ES-I3 (cell line): ENCODE data around the gene HOXB13.

ENCODE experiments used
- H3K36me3 ChIP-seq: 2 replicates; pipeline ENCODE4 v1.6.1; 2013; ENCODE audit warnings: mild to moderate bottlenecking, low read length, control low read depth, moderate library complexity; ENCODE audit not compliant: insufficient read depth
- H3K4me1 ChIP-seq: 2 replicates; pipeline ENCODE4 v1.6.1; 2013; ENCODE audit warnings: mild to moderate bottlenecking, control low read depth, low read length; ENCODE audit not compliant: insufficient read depth
- H3K9ac ChIP-seq: 2 replicates; pipeline ENCODE4 v1.6.1; 2013; ENCODE audit warnings: low read depth, mild to moderate bottlenecking, low read length, moderate library complexity
- H3K9me3 ChIP-seq: 2 replicates; pipeline ENCODE4 v1.6.1; 2013; ENCODE audit warnings: mild to moderate bottlenecking, low read length, moderate library complexity; ENCODE audit not compliant: control insufficient read depth, insufficient read depth

Gene HOXB13

DNA sequence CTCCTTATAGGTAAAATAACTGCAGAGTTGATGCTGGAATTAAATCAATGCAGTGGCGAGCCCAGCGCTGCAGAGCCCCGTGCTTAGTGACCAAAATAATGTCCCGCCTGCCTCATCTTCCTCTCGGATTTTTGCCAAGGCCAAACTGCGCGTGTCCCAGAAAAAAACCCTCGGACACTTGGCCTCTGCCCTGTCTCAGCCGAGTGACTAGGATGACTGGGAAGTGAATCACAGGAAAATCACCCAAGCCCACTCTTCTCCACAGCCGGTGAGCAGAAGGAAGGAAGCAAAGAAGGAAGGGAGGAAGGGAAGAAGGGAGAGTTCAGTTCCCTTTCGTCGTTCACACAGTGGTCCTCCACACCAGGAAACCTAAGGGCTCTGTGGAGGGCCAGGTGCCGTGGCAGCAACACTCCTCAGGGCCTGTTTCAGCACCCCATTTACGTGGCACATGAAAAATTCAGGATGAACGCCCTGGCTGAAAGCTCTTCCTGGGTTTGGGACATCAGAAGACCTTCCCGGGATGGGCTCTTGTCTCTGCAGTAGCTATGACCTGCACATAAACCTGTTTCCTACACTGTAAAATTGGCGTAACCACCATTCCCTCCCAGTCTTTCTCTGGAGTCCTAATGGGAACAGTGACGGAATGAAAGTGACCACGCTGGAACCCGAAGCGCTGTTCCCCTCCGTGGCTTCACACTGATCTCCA lies 25.4 kb upstream of the HOXB13 start:
- no peaks in the 10 kb centered on the region; the same call in 1 of the 2 replicates for H3K4me1 ChIP-seq

DNA sequence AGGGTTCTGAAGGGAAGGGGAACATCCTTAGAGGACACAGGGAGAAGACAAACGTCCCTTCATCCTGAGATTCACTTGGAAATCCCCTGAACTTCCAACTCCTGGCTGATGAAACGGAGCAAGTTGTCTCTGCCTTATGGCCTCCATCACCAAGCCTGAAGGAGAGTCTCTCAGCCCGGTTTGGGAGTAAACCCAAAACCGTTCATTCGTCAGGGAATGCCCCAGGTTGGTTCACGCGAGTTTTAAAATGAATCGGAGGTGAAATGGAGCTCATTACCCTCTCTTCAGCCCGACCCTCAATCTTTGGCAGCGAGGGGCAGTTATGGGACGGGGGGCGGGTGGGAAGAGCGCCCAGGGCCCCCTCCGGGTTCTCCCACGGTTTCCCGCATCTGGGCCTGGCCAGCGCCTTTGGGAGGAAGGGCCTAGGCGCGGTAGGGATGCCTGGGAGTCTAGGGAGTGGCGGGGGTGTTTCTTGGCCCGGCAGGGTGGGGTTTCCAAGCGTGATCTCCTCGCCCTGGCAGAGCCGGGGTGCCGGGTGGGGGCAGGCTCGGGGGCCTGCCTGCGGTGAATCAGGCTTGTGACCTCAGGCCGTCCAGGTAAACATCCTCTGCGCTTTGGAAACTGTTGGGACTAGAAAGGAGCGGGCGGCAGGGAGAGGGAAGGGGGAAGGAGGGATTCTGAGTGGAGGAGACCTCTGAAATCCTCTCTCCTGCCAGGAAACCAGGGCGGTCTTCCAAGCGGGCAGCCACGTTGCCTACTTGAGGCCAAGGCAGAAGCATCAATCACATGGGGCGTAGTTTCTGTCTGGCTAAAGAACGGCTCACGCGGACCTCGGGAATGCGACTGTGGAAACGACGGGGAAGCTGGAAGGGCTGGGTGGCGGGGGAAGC lies 24.1 kb upstream of the HOXB13 start:
- H3K9me3 ChIP-seq, result no peaks in the 10 kb centered on the region
- H3K36me3 ChIP-seq, result no peaks in the 10 kb centered on the region
- peak overlapping the region; percentile 9; the same call in 1 of the 2 replicates for H3K9ac ChIP-seq
- H3K4me1 ChIP-seq, result peaks cover 3% of the 10 kb centered on the region; the same call in 1 of the 2 replicates

More for the DNA sequence above, 25.4 kb upstream of the HOXB13 start:
- Histone ChIP-seq H3K9me3 (no peaks in the 10 kb centered on the region), H3K36me3 (no peaks in the 10 kb centered on the region), H3K9ac (no peak overlapping the region)

DNA sequence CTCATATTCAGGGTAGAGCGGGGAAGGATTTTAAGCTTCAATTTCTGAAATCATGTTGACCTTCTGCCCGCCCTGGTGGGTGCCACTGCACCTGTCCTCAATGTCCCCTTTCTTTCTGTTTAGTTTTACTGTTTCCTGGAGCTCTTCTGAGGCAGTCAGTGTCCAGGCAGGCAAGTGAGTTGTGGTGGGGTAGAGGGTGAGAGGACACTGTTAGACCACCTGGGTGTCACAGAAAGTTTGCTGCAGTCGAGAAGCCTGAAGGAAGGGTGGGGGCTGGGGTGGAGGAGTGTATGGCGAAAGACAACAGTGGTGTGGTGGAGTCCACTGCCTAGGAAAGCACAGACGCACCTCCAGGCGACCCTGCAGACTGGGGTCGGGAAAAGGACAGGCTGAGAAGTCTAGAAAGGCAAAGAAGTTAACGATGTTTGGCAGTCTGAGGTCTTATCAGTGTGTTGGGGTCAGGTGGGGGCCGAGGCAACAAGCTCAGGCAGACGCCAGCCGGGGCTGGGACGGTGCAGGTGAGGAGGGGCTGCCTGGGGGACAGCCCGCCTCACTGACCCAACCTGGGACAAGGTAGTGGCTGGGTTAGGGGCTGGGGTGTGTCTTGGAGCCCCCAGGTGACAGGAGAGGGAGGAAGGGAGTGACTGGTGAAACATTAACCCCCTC lies 23.3 kb upstream of the HOXB13 start:
- H3K9me3 ChIP-seq, result no peaks in the 10 kb centered on the region
- no peaks in the 10 kb centered on the region for H3K36me3 ChIP-seq
- no peak overlapping the region for H3K9ac ChIP-seq
- peaks cover 3% of the 10 kb centered on the region; the same call in 1 of the 2 replicates for H3K4me1 ChIP-seq

DNA sequence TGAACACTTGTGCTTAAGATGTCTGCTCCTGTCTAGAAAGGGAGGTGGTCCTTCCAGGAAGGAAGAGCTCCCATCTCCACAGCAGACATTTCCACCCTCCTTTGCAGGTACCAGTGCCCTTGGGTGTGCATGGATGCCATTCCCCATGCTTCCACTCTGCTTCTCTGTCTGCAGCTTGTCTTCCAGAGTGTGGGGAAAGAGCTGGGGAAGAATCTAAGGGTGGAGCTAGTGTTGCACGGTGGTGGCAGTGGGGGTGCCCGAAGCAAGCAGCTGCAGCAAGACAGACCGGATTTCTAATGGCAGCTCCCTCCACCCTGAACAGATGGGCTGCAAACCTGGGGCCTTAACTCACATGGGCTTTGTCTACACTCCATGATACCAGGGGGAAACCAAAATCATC lies 22.6 kb upstream of the HOXB13 start:
- H3K4me1 ChIP-seq, result peaks cover 6% of the 10 kb centered on the region; the same call in 1 of the 2 replicates
- H3K36me3 ChIP-seq, result no peaks in the 10 kb centered on the region
- H3K9me3 ChIP-seq, result no peaks in the 10 kb centered on the region
- H3K9ac ChIP-seq, result no peak overlapping the region

DNA sequence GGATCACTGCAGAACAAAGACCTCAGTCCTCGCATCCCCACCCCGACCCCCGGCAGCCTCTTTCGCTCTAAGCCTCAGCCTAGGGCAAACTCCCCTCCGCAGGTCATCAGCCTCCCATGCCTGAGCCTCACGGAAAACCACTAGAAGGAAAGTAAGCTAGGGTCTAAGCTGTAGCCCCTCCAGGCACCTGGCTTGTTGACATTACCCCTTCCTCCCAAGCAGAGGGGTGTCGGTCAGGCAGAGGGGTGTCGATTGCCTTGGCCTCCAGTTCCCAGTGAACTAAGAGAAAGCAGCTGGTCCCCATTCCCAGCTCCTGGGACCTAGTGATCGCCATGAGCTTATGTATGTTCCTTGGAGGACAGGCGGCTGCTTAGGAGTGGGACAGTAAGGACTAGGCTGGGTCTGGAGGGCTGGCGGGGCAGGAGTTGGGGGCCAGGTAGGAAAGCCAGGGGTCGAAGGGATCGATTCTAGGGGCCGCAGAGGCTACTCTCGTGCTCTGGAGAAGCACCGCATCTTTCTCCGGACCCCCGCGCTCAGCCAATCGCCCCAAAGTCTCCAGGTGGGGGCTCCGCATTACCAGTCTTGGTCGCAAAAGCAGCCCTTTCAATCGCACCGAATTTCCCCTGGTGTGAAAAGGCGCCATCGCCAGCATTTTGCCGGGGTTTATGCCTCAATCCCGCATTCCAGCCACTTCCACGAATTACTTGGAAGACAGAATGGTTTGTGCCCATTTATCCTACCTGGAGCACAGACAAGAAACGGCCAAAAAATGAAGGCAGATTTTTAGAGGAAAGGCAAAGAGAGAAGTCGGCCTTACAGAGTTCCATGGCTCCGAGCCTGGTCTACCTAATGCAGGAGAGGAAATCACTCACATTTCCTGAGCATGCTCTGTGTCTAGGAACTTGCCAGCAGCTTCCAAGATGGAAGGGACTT lies 21.3 kb upstream of the HOXB13 start:
- Histone ChIP-seq H3K9me3 (no peaks in the 10 kb centered on the region), H3K4me1 (peaks cover 6% of the 10 kb centered on the region; the same call in 1 of the 2 replicates), H3K36me3 (no peaks in the 10 kb centered on the region), H3K9ac (no peak overlapping the region; the same call in 1 of the 2 replicates)

DNA sequence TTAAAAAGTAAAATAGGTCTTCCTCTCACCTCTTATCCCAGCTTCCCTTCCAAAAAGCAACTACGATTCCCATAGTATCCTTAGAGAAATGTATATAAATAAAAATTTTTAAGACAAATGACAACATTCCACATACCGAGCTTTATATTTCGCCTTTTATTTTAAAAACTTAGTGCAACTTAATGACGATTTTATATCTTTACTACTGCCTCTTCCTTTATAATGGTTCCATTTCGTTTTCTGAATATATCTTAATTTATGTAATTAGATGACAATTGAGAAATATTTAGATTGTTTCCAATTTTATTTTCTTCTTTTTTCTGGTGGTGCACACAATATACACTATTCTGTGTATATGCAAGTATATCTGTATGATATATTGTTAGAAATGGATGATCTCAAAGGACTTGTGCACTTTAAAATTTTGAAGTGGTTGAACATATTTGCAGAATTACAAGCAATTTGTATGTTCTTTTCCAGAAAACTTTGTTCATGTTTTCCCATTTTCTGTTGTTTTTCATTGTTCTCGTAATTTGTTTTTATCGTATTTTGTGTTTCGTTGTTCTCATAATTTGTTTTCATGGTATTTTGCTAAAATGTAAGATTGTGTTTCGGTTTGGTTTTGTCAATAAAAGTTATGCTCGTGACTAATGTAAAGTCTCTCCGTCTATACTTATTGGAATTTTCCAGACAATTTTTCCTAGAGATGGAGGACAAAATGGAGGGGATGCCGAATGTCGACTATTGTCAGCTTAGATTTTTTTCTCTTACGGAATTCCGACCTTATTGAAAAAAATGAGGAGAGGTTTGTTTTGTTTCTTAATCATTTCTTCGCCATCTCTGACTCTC lies 20.4 kb upstream of the HOXB13 start:
- Histone ChIP-seq H3K9me3 (no peaks in the 10 kb centered on the region), H3K4me1 (peaks cover 6% of the 10 kb centered on the region; the same call in 1 of the 2 replicates), H3K36me3 (no peaks in the 10 kb centered on the region), H3K9ac (no peak overlapping the region)

DNA sequence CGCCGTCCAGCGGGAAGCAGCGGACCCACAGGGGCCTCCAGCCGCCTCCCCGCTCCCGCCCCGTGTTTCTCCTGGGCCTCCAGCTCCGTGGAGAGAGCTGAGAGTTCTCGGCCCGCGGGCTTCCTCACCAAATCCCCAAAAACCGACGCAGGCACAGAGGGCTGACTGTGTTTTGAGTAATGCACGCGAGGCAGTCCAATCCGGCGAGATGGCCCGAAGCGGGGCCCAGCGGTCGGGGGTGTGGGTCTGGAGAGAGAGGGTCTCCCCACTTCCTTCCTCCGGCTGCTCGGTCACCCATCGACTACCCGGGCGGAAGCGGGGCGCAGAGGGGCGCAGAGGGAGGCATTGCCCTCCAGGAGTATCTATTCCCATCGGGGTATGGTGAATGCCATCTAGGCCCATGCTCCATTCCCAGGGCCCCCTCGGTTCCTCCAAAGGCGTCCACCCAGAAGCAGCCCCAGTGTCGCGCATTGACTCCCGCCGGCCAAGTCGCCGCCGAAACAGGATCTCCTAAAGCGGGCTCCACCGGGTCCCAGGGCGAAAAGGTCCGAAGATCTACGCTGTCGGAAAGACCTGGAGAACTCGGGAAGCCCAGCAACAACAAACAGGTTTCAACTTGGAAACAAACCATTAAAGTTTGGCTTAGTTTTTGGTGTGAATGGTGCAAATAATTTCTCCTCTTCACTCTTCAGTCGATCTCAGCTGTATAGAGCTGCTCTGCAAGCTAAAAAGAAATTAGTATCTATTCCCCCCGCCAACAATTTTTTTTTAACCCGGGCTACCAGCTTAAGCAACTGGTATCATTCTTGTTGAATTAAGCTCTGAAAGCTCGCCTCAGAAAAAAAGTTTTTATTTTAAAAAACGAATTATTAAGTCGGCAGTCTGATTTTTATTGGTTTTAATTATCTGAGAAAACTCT lies 19.2 kb upstream of the HOXB13 start:
- Histone ChIP-seq H3K4me1 (peaks cover 6% of the 10 kb centered on the region; the same call in 1 of the 2 replicates), H3K9me3 (no peaks in the 10 kb centered on the region), H3K9ac (peak overlapping the region; percentile 6; the same call in 1 of the 2 replicates), H3K36me3 (no peaks in the 10 kb centered on the region)

DNA sequence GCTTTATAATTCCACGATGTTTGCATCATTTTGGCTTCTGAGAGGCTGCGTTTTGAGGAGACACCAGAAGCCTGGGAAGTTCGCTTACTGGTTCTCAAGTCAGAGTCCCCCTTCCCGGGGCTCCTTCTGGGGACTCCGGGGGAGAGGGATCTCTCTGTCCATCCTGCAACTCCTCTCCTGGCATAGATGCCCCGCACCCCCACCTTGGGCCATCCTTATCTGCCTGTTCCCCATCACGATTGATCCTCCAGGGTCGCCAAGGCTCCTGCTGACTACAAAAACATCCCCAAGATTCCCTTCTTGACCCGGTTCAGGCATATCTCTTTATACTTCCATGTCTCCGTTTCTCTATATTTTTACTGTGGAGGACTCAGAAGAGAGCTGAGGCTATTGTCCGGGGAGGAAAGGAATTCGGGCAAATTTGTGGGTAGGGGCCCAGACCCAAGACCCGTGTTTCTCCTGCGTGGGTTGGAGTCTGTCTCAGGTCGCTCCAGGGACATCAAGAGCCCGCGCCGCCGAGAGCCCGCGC lies 18.4 kb upstream of the HOXB13 start:
- Histone ChIP-seq H3K9me3 (no peaks in the 10 kb centered on the region), H3K4me1 (peaks cover 6% of the 10 kb centered on the region; the same call in 1 of the 2 replicates), H3K36me3 (no peaks in the 10 kb centered on the region), H3K9ac (peak overlapping the region; percentile 6; the same call in 1 of the 2 replicates)

DNA sequence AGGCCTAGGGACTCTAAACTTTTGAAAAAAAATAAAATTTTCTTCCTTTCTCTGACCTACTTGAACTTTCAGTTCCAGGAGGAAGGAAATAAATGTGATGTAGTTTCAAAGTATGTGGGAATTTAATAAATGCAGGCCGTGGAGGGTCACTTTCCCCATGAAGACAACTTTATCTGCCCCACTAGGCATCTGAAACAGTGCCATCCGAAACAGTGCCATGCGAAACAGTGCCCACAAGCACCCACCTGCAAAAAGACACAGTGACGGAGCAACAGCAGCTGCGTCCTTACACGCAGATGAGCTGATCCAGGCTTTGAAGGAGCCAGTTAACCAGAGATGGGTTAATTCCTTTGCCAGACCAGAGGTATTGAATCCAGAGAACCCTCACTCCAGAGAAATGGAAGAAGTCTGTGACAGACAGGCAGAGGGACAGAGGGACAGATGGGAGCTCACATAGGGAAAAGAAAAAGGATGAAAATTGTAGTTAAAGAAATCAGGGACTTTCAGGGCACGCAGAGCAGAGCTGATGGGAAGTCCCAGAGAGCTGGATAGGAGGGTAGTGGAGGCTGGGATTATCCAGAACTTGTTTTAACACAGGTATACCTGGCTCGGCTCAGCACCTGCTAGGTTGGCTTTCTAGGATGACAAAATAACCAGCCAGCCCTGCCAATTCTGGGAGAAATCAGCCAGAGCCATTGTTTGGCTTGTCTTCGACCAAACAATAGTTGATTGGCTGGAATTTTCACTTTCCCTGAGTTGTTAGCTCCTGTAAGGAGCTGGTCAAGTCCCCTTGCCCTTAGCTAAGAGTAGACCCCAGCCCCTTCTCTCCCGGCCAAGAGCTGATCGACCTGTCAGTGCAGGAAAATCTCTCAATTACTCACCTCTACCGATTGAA lies 17.1 kb upstream of the HOXB13 start:
- Histone ChIP-seq H3K9ac (no peak overlapping the region), H3K9me3 (no peaks in the 10 kb centered on the region), H3K36me3 (no peaks in the 10 kb centered on the region), H3K4me1 (peaks cover 6% of the 10 kb centered on the region; the same call in 1 of the 2 replicates)

DNA sequence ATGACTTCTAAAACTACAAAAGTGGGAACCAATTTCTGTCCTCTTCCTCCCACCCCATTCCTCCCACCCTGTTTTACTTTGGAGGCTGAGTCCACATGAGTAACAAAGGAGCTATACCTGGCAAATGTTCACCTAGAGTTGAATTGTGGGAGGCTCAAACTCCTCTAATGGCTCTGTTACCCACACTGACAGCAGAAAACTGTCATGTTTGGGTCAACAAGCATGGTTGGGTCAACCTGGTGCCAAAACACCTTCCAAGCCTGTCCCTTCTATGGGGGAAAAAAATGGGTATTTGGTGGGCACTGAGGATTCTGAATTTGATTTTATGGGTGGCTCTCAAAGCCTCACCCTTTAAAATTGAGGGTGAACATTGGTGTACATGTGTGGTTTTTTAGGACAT lies 12.0 kb upstream of the HOXB13 start:
- no peaks in the 10 kb centered on the region for H3K36me3 ChIP-seq
- H3K4me1 ChIP-seq, result no peaks in the 10 kb centered on the region
- H3K9me3 ChIP-seq, result no peaks in the 10 kb centered on the region
- H3K9ac ChIP-seq, result no peak overlapping the region

DNA sequence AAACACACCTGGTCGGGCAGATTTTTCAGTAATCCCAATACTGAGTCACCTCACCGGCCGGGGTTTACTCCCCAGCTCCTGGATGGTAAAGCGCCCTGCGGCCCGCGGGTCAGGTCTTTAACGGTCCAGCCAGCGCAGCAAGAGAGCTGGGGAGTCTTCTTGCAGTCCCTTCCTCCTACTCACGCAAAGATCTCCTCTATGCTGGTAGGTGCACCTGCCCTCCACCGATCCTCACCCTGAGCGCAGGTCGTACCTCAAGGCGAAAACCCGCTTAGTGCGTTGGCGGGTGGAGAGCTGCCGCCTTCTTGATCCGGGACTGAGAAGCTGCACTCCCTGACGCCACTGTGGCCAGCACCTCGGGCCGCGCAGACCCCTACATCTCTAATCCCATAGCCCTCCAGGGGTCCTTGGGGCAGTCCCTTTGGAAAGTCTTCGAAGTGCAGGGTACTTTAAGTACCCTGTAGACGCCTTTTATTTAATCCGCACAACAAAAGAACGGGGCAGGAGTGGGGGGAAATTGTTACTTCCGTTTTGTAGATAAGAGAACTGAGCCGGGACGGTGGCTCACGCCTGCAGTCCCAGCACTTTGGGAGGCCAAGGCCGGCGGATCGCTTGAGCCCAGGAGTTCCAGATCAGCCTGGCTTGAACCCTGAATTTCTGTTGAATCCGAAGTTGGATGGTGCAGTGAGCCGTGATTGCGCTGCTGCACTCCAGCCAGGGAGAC lies 10.4 kb upstream of the HOXB13 start:
- Histone ChIP-seq H3K9ac (no peak overlapping the region), H3K4me1 (no peaks in the 10 kb centered on the region), H3K9me3 (no peaks in the 10 kb centered on the region), H3K36me3 (no peaks in the 10 kb centered on the region)
